ENCODE data around the gene KLHDC2. TPM values are rescaled to one million over a fixed set of nuclear protein-coding genes. Genes with fewer than 3 reads are reported as not detected.

The KLHDC2 gene
- total RNA-seq, 1 experiment from 2014 or later, result 24.5 TPM

DNA sequence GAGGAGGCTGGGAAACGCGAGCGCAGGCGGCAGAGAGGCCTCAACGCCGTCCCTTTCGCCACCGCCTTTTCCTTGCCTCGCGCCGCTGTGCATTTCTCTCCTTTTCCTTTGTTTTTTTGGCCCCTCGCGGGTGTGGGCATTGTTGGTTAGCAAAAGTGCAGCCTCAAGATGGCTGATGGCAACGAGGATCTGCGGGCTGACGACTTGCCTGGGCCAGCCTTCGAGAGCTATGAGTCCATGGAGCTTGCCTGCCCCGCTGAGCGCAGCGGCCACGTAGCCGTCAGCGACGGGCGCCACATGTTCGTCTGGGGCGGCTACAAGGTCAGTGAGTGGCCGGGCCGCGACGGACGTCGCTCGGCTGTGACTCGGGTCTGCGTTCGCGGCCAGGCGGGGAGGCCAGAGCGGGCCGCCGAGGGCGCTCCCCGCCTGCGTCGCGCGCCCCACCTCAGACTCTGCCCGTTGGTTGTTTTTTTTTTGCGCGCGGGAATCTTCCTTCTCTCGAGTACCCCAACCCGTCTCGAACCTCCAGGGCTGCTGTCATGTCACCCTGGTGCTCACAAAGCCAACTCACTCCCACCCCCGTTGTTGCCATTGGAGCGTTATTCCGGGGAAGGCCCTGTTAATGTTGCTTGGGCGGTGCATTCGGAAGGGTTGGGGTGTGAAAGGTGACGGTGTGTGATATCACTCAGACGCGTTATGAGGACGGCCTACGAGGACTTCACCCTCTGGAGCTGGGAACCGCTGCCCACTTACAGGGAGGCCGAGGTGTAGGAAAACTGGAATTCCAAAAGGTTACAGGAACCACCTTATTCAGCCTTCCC is 558 bp downstream of the KLHDC2 start:
- Histone ChIP-seq H3K4me1 (ENCODE audit: control insufficient read depth, insufficient read depth, low read length) (peaks cover 22% of the 10 kb centered on the region), H3K9me3 (ENCODE audit: control insufficient read depth, insufficient read depth, low read depth, low read length) (no peaks in the 10 kb centered on the region), H3K36me3 (ENCODE audit: control insufficient read depth, insufficient read depth, low read length) (peaks cover 3% of the 10 kb centered on the region; the same call in 1 of the 2 replicates), H3K27me3 (ENCODE audit: control insufficient read depth, insufficient read depth, low read length) (no peaks in the 10 kb centered on the region), H3K27ac (ENCODE audit: low read length) (peak overlapping the region; percentile 86), H3K4me3 (ENCODE audit: low read depth in 2 of 2, low read length in 2 of 2) (peak overlapping the region; percentile 81 to 84)
- intact Hi-C loops (cut with micrococcal nuclease; ENCODE audit: unreplicated experiment) (loop anchor here (5.0 kb wide), 2 partner anchors 76 to 136 kb away; partner anchors contain the start of gene KLHDC1), in situ Hi-C loops (cut with HindIII; ENCODE audit: low pct_unique_long_range_greater_than_20kb, low sequenced_read_pairs) (no loop called here)
- ChIA-PET CTCF (interaction anchor here (0.8 kb wide), 1 partner anchor 127 kb away, joined by 3 read pairs; no protein-coding TSS in a partner anchor), POLR2A (interaction anchor here (0.5 to 0.6 kb wide), 2 partner anchors 131 to 135 kb away, joined by 3 to 13 read pairs; no protein-coding TSS in a partner anchor)
- peak; percentile 47 for ATAC-seq
- BruUV-seq (replicated peaks), result no TSS peak
- no peak for DNase-seq (ENCODE audit: low read depth, low spot score)
- TF ChIP-seq POLR2AphosphoS5 (IDR thresholded peaks at IDR 0.05; ENCODE audit: low read depth, low read length) (no peak), SIN3A (IDR thresholded peaks at IDR 0.05; ENCODE audit: borderline replicate concordance, insufficient read depth, low read depth, low read length) (peak; percentile 8; the same call in 1 of the 2 replicates)

GRCh38 chr14:49769171-49769570 is 1.2 kb downstream of the KLHDC2 start:
- Histone ChIP-seq H3K36me3 (ENCODE audit: control insufficient read depth, insufficient read depth, low read length) (peaks cover 3% of the 10 kb centered on the region; the same call in 1 of the 2 replicates), H3K4me1 (ENCODE audit: control insufficient read depth, insufficient read depth, low read length) (peaks cover 24% of the 10 kb centered on the region), H3K9me3 (ENCODE audit: control insufficient read depth, insufficient read depth, low read depth, low read length) (no peaks in the 10 kb centered on the region), H3K27ac (ENCODE audit: low read length) (peak overlapping the region; percentile 86), H3K4me3 (ENCODE audit: low read depth in 2 of 2, low read length in 2 of 2) (peak overlapping the region; percentile 81 to 84), H3K27me3 (ENCODE audit: control insufficient read depth, insufficient read depth, low read length) (no peaks in the 10 kb centered on the region)
- in situ Hi-C loops (cut with HindIII; ENCODE audit: low pct_unique_long_range_greater_than_20kb, low sequenced_read_pairs) (no loop called here), intact Hi-C loops (cut with micrococcal nuclease; ENCODE audit: unreplicated experiment) (loop anchor here (5.0 kb wide), 2 partner anchors 77 to 137 kb away; partner anchors contain the start of gene KLHDC1)
- no peak for DNase-seq (ENCODE audit: low read depth, low spot score)
- no peak for ATAC-seq
- ChIA-PET POLR2A (interaction anchor here (0.5 to 0.6 kb wide), 3 partner anchors 50 to 205 kb away, joined by 3 to 13 read pairs (median 3); no protein-coding TSS in a partner anchor), CTCF (interaction anchor here (0.6 kb wide), 1 partner anchor 134 kb away, joined by 3 read pairs; no protein-coding TSS in a partner anchor)
- TF ChIP-seq SIN3A (IDR thresholded peaks at IDR 0.05; ENCODE audit: borderline replicate concordance, insufficient read depth, low read depth, low read length), result 0 out of 2 replicates have a peak, but pooled peaks have one; percentile 15
- TF ChIP-seq, protein P1, sequence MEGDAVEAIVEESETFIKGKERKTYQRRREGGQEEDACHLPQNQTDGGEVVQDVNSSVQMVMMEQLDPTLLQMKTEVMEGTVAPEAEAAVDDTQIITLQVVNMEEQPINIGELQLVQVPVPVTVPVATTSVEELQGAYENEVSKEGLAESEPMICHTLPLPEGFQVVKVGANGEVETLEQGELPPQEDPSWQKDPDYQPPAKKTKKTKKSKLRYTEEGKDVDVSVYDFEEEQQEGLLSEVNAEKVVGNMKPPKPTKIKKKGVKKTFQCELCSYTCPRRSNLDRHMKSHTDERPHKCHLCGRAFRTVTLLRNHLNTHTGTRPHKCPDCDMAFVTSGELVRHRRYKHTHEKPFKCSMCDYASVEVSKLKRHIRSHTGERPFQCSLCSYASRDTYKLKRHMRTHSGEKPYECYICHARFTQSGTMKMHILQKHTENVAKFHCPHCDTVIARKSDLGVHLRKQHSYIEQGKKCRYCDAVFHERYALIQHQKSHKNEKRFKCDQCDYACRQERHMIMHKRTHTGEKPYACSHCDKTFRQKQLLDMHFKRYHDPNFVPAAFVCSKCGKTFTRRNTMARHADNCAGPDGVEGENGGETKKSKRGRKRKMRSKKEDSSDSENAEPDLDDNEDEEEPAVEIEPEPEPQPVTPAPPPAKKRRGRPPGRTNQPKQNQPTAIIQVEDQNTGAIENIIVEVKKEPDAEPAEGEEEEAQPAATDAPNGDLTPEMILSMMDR (IDR thresholded peaks at IDR 0.05), result no peak
- no TSS peak for BruUV-seq (replicated peaks)

GRCh38 chr14:49769581-49770211 is 1.7 kb downstream of the KLHDC2 start:
- peaks cover 24% of the 10 kb centered on the region for H3K4me1 ChIP-seq (ENCODE audit: control insufficient read depth, insufficient read depth, low read length)
- in situ Hi-C loops (cut with HindIII; ENCODE audit: low pct_unique_long_range_greater_than_20kb, low sequenced_read_pairs), result no loop called here
- no peaks in the 10 kb centered on the region for H3K9me3 ChIP-seq (ENCODE audit: control insufficient read depth, insufficient read depth, low read depth, low read length)
- H3K27ac ChIP-seq (ENCODE audit: low read length), result peak overlapping the region; percentile 86
- DNase-seq (ENCODE audit: low read depth, low spot score) (no peak), ATAC-seq (no peak)
- peaks cover 3% of the 10 kb centered on the region; the same call in 1 of the 2 replicates for H3K36me3 ChIP-seq (ENCODE audit: control insufficient read depth, insufficient read depth, low read length)
- ChIA-PET POLR2A (interaction anchor here (0.5 to 0.6 kb wide), 4 partner anchors 50 to 343 kb away, joined by 3 to 18 read pairs (median 10); no protein-coding TSS in a partner anchor), CTCF (interaction anchor here (0.6 kb wide), 1 partner anchor 134 kb away, joined by 3 read pairs; no protein-coding TSS in a partner anchor)
- H3K4me3 ChIP-seq (ENCODE audit: low read depth in 2 of 2, low read length in 2 of 2), result peak overlapping the region; percentile 81 to 84
- intact Hi-C loops (cut with micrococcal nuclease; ENCODE audit: unreplicated experiment), result loop anchor here (5.0 kb wide), 2 partner anchors 77 to 137 kb away; partner anchors contain the start of gene KLHDC1
- no TSS peak for BruUV-seq (replicated peaks)
- H3K27me3 ChIP-seq (ENCODE audit: control insufficient read depth, insufficient read depth, low read length), result no peaks in the 10 kb centered on the region
- no peak for TF ChIP-seq POLR2AphosphoS5 (IDR thresholded peaks at IDR 0.05; ENCODE audit: low read depth, low read length)
- TF ChIP-seq SIN3A (IDR thresholded peaks at IDR 0.05; ENCODE audit: borderline replicate concordance, insufficient read depth, low read depth, low read length), result no peak
- no peak for TF ChIP-seq REST (IDR thresholded peaks at IDR 0.05; ENCODE audit: insufficient read depth in 1 of 2, low read depth in 2 of 2, low read length in 1 of 2)
- TF ChIP-seq, protein P1 (IDR thresholded peaks at IDR 0.05), result no peak
- TF ChIP-seq TCF7L2 (IDR thresholded peaks at IDR 0.05; ENCODE audit: low read depth, low read length), result no peak

Data from Panc1 (cell line).